Neuronal stem cell (in vitro differentiated cells): ENCODE results near the gene ANKRD65.
"Not testable (repeated sequence)": the region's sequence is repeated elsewhere in the genome, so short reads cannot be mapped to it uniquely, and the experiment has no call there.

Experiments
- DNase-seq: peaks from one replicate; pipeline ENCODE4 v3.0.0-alpha.2; 2013; ENCODE audit warnings: low spot score
- H2AFZ ChIP-seq: one replicate; pipeline ENCODE4 v1.6.1; 2013; ENCODE audit warnings: mild to moderate bottlenecking, low read length, inconsistent platforms
- H2AK5ac ChIP-seq: 2 replicates; pipeline ENCODE4 v1.6.1; 2013; ENCODE audit warnings: low read depth, mild to moderate bottlenecking, inconsistent platforms, low read length, moderate library complexity, mixed read lengths
- H2BK120ac ChIP-seq: 2 replicates; pipeline ENCODE4 v1.6.1; 2013; ENCODE audit warnings: low read depth, mild to moderate bottlenecking, inconsistent platforms, low read length, moderate library complexity, mixed read lengths
- H2BK12ac ChIP-seq: one replicate; pipeline ENCODE4 v1.6.1; 2013; ENCODE audit warnings: low read length, inconsistent platforms
- H2BK15ac ChIP-seq: 2 replicates; pipeline ENCODE4 v1.6.1; 2013; ENCODE audit warnings: mild to moderate bottlenecking, low read length, inconsistent platforms, mixed read lengths
- H2BK5ac ChIP-seq: one replicate; pipeline ENCODE4 v1.6.1; 2013; ENCODE audit warnings: inconsistent platforms, mild to moderate bottlenecking, low read length, moderate library complexity
- H3K14ac ChIP-seq: one replicate; pipeline ENCODE4 v1.6.1; 2013; ENCODE audit warnings: low read length, inconsistent platforms
- H3K18ac ChIP-seq: 2 replicates; pipeline ENCODE4 v1.6.1; 2013; ENCODE audit warnings: low read length, inconsistent platforms
- H3K23ac ChIP-seq: 2 replicates; pipeline ENCODE4 v1.6.1; 2013; ENCODE audit warnings: low read depth, mild to moderate bottlenecking, mixed read lengths, low read length, inconsistent platforms; ENCODE audit not compliant: poor library complexity
- H3K27ac ChIP-seq: replicated peaks from 3 replicates; pipeline ENCODE4 v1.5.1; 2013; ENCODE audit warnings: low read length, inconsistent platforms
- H3K27me3 ChIP-seq, 3 experiments: 2 replicates each; pipeline ENCODE4 v1.6.1; 2013; ENCODE audit warnings: low read length in 3 of 3, mild to moderate bottlenecking in 2 of 3, inconsistent platforms in 1 of 3, low read depth in 1 of 3, mixed read lengths in 1 of 3, moderate library complexity in 1 of 3; ENCODE audit not compliant: control insufficient read depth in 3 of 3, insufficient read depth in 3 of 3
- H3K36me3 ChIP-seq, 2 donors: replicated peaks in 1 of 2; 2 replicates each; pipeline ENCODE4 v1.6.1; 2013; ENCODE audit warnings: low read length in 2 of 2; ENCODE audit not compliant: control insufficient read depth in 2 of 2, insufficient read depth in 2 of 2
- H3K4ac ChIP-seq: 2 replicates; pipeline ENCODE4 v1.6.1; 2013; ENCODE audit warnings: inconsistent platforms, mild to moderate bottlenecking, low read length, moderate library complexity
- H3K4me1 ChIP-seq, 2 donors: 1 replicate in 1 of 2; 2 replicates in 1 of 2; pipeline ENCODE4 v1.6.1; 2013; ENCODE audit warnings: low read length in 2 of 2, low read depth in 1 of 2; ENCODE audit not compliant: control insufficient read depth in 2 of 2, insufficient read depth in 1 of 2
- H3K4me2 ChIP-seq: one replicate; pipeline ENCODE4 v1.6.1; 2013; ENCODE audit warnings: mild to moderate bottlenecking, low read length, inconsistent platforms; ENCODE audit not compliant: insufficient read depth, poor library complexity, severe bottlenecking
- H3K4me3 ChIP-seq, 2 donors: 2 replicates each; pipeline ENCODE4 v1.5.1; 2013; ENCODE audit warnings: low read length in 2 of 2, mild to moderate bottlenecking in 2 of 2, inconsistent platforms in 1 of 2, moderate library complexity in 1 of 2
- H3K79me1 ChIP-seq: one replicate; pipeline ENCODE4 v1.6.1; 2013; ENCODE audit warnings: low read depth, mild to moderate bottlenecking, inconsistent platforms, low read length, moderate library complexity
- H3K9ac ChIP-seq: one replicate; pipeline ENCODE4 v1.6.1; 2013; ENCODE audit warnings: mild to moderate bottlenecking, low read depth, low read length, inconsistent platforms; ENCODE audit not compliant: poor library complexity
- H3K9me3 ChIP-seq, 2 donors: replicated peaks in 1 of 2; 2 replicates each; pipeline versions ENCODE3 to v1.6.1; 2013; ENCODE audit warnings: low read length in 2 of 2, mild to moderate bottlenecking in 2 of 2, inconsistent platforms in 1 of 2, low read depth in 1 of 2, mixed read lengths in 1 of 2, moderate library complexity in 1 of 2; ENCODE audit not compliant: control insufficient read depth in 2 of 2, insufficient read depth in 1 of 2
- H4K8ac ChIP-seq: one replicate; pipeline ENCODE4 v1.6.1; 2013; ENCODE audit warnings: low read depth, mild to moderate bottlenecking, inconsistent platforms, low read length, moderate library complexity
- H4K91ac ChIP-seq: one replicate; pipeline ENCODE4 v1.6.1; 2013; ENCODE audit warnings: low read length, low read depth, mild to moderate bottlenecking, inconsistent platforms; ENCODE audit not compliant: poor library complexity
- WGBS, 2 donors: extraction: QIAGEN DNeasy Blood & Tissue Kit; methylation state at CpG; one replicate each; pipeline ENCODE4 v1.1.7; 2013; ENCODE audit warnings: missing lambda C conversion rate in 2 of 2, mixed read lengths in 1 of 2; ENCODE audit not compliant: insufficient read length in 2 of 2, insufficient replicate concordance in 1 of 2; ENCODE audit errors: extremely low coverage in 2 of 2; 5-methylcytosine and 5-hydroxymethylcytosine counted together

Gene ANKRD65

GRCh38 chr1:1462318-1462966 lies 41.4 kb upstream of the ANKRD65 start:
- H3K4me2 ChIP-seq, result no peak overlapping the region
- no peak overlapping the region for H2BK5ac ChIP-seq
- no peaks in the 10 kb centered on the region for H3K4me1 ChIP-seq
- H2AK5ac ChIP-seq, result peak overlapping the region; percentile 84
- H3K36me3 ChIP-seq, result no peaks in the 10 kb centered on the region
- no peaks in the 10 kb centered on the region for H3K9me3 ChIP-seq
- no peaks in the 10 kb centered on the region for H3K79me1 ChIP-seq
- H3K9ac ChIP-seq, result no peak overlapping the region
- H3K4ac ChIP-seq, result no peak overlapping the region
- no peak overlapping the region for H3K27ac ChIP-seq
- no peaks in the 10 kb centered on the region for H3K27me3 ChIP-seq
- H3K18ac ChIP-seq, result peak overlapping the region; percentile 38
- no peak for DNase-seq
- peak overlapping the region; percentile 19 for H2AFZ ChIP-seq
- H3K14ac ChIP-seq, result no peak overlapping the region
- H2BK15ac ChIP-seq, result no peak overlapping the region
- H4K91ac ChIP-seq, result no peak overlapping the region
- H2BK120ac ChIP-seq, result no peak overlapping the region
- peak overlapping the region; percentile 31 for H3K23ac ChIP-seq
- peak overlapping the region; percentile 41 for H2BK12ac ChIP-seq
- no peak overlapping the region for H3K4me3 ChIP-seq
- peak overlapping the region; percentile 43 for H4K8ac ChIP-seq
- WGBS, 2 donors, result no CpG with 5 or more reads among the region's 26 CpGs

GRCh38 chr1:1461721-1462317 lies 40.7 kb upstream of the ANKRD65 start:
- no peak overlapping the region for H2BK5ac ChIP-seq
- WGBS, 2 donors, result no CpG with 5 or more reads among the region's 18 CpGs
- DNase-seq, result no peak
- H3K36me3 ChIP-seq, result no peaks in the 10 kb centered on the region
- peak overlapping the region; percentile 6 for H2BK12ac ChIP-seq
- H4K8ac ChIP-seq, result no peak overlapping the region
- no peaks in the 10 kb centered on the region for H3K79me1 ChIP-seq
- H3K9ac ChIP-seq, result no peak overlapping the region
- H4K91ac ChIP-seq, result no peak overlapping the region
- H3K9me3 ChIP-seq, result no peaks in the 10 kb centered on the region
- H2BK15ac ChIP-seq, result no peak overlapping the region
- H3K4me2 ChIP-seq, result no peak overlapping the region
- no peak overlapping the region for H3K27ac ChIP-seq
- no peak overlapping the region for H3K4me3 ChIP-seq
- H2AFZ ChIP-seq, result peak overlapping the region; percentile 19
- no peak overlapping the region for H2BK120ac ChIP-seq
- peak overlapping the region; percentile 84 for H2AK5ac ChIP-seq
- H3K14ac ChIP-seq, result no peak overlapping the region
- no peak overlapping the region for H3K4ac ChIP-seq
- H3K18ac ChIP-seq, result peak overlapping the region; percentile 38
- no peaks in the 10 kb centered on the region for H3K27me3 ChIP-seq
- peak overlapping the region; percentile 31 for H3K23ac ChIP-seq
- H3K4me1 ChIP-seq, result no peaks in the 10 kb centered on the region

GRCh38 chr1:1460540-1461130 lies 39.6 kb upstream of the ANKRD65 start:
- H3K27me3 ChIP-seq, result no peaks in the 10 kb centered on the region
- H3K4me1 ChIP-seq, result no peaks in the 10 kb centered on the region
- no peak overlapping the region for H3K4ac ChIP-seq
- H2AFZ ChIP-seq, result no peak overlapping the region
- no peak overlapping the region for H4K8ac ChIP-seq
- no peak overlapping the region for H3K4me2 ChIP-seq
- H3K9me3 ChIP-seq, result no peaks in the 10 kb centered on the region
- no peaks in the 10 kb centered on the region for H3K36me3 ChIP-seq
- no peak overlapping the region for H2BK5ac ChIP-seq
- H2BK15ac ChIP-seq, result no peak overlapping the region
- no CpG with 5 or more reads among the region's 27 CpGs for WGBS, 2 donors
- peak overlapping the region; percentile 60 for H3K9ac ChIP-seq
- H3K4me3 ChIP-seq, result no peak overlapping the region
- no peak overlapping the region for H2BK12ac ChIP-seq
- H3K18ac ChIP-seq, result no peak overlapping the region
- H4K91ac ChIP-seq, result no peak overlapping the region
- H3K79me1 ChIP-seq, result no peaks in the 10 kb centered on the region
- no peak overlapping the region for H3K27ac ChIP-seq
- no peak overlapping the region for H3K23ac ChIP-seq
- no peak for DNase-seq
- H2BK120ac ChIP-seq, result no peak overlapping the region
- H3K14ac ChIP-seq, result no peak overlapping the region
- peak overlapping the region; percentile 56 for H2AK5ac ChIP-seq

GRCh38 chr1:1459711-1460110 lies 38.6 kb upstream of the ANKRD65 start:
- H3K4ac ChIP-seq, H3K27me3 ChIP-seq, H2AFZ ChIP-seq, H3K4me3 ChIP-seq, H4K8ac ChIP-seq, H2BK15ac ChIP-seq, H3K36me3 ChIP-seq, H3K14ac ChIP-seq, H3K9me3 ChIP-seq, H3K27ac ChIP-seq, H3K18ac ChIP-seq, H4K91ac ChIP-seq, H2BK12ac ChIP-seq, H2AK5ac ChIP-seq, H3K4me2 ChIP-seq, DNase-seq, H3K4me1 ChIP-seq, H2BK5ac ChIP-seq, H3K9ac ChIP-seq, H2BK120ac ChIP-seq, H3K79me1 ChIP-seq, H3K23ac ChIP-seq: not testable (repeated sequence)
- WGBS, 2 donors, result no CpG with 5 or more reads among the region's 14 CpGs
